H1 (cell line): ENCODE data around the gene NHERF2. TPM values are rescaled to one million over a fixed set of nuclear protein-coding genes. Genes with fewer than 3 reads are reported as not detected.

Experiments
- EGR1 ChIP-seq: IDR thresholded peaks from 2 replicates; pipeline ENCODE4 v1.6.1; 2011; ENCODE audit warnings: low read depth, low read length, borderline replicate concordance
- GABPA ChIP-seq: IDR thresholded peaks from 2 replicates; pipeline ENCODE4 v1.6.1; 2011; ENCODE audit warnings: mild to moderate bottlenecking, low read length, moderate library complexity, borderline replicate concordance; ENCODE audit not compliant: insufficient read depth
- HDAC6 ChIP-seq: IDR thresholded peaks from one replicate; pipeline ENCODE4 v1.7.1; 2012; ENCODE audit warnings: low read depth, mild to moderate bottlenecking, inconsistent platforms, low read length, moderate library complexity
- JUND ChIP-seq: IDR thresholded peaks from 2 replicates; pipeline ENCODE4 v1.6.1; 2011; ENCODE audit warnings: mild to moderate bottlenecking, improper control_type of control experiment, low read length
- SIX5 ChIP-seq: IDR thresholded peaks from 2 replicates; pipeline ENCODE4 v1.6.1; 2011; ENCODE audit warnings: mild to moderate bottlenecking, low read depth, low read length
- SUZ12 ChIP-seq: fragments of 200-600 bp; sonication (generic); IDR thresholded peaks from 2 replicates; pipeline ENCODE4 v1.6.1; 2012; ENCODE audit warnings: mild to moderate bottlenecking, inconsistent platforms, low read length, moderate library complexity, mixed read lengths
- TBP ChIP-seq: IDR thresholded peaks from 2 replicates; pipeline ENCODE4 v1.6.1; 2011; ENCODE audit warnings: low read depth, low read length, improper control_type of control experiment
- TCF12 ChIP-seq: IDR thresholded peaks from 2 replicates; pipeline ENCODE4 v1.6.1; 2011; ENCODE audit warnings: low read depth, mild to moderate bottlenecking, low read length
- polyA plus RNA-seq, 7 experiments: library from polyadenylated mRNA; depleted of rRNA in 3 of 7; stranded (reverse) in 5 of 7; unstranded in 2 of 7; fragments of >200 nt in 5 of 7; fragments of 200-250 nt in 2 of 7; gene quantifications; 1 replicate in 5 of 7; 2 replicates in 1 of 7; 4 replicates in 1 of 7; pipeline versions ENCODE4 v1.2.1 to v1.2.3, GENCODE V29; 2011 to 2013; ENCODE audit warnings: missing spikeins in 2 of 7, mixed read lengths in 2 of 7
- total RNA-seq: library from RNA; stranded (reverse); fragmentation: NEBNext Ultra II Directional; extraction: Animal tissue kit (Norgen Biotek cat#: 25700); gene quantifications from 2 replicates; pipeline ENCODE4 v1.2.1, GENCODE V29; 2021

NHERF2 gene
- total and polyA plus RNA-seq, 2 of the 8 experiments (the other 6 are each of a cell fraction or from before 2014, with no cell fraction given) = 13.9 to 19.3 TPM

- TF ChIP-seq EGR1 (no peak), TBP (no peak), GABPA (no peak), SUZ12 (no peak), SIX5 (no peak), TCF12 (no peak), JUND (no peak), HDAC6 (no peak)
Measured at GRCh38 chr16:2086106-2086742, 59.5 kb downstream of the NHERF2 start (continued).
